ENCODE data around the gene B4GALT5. TPM values are rescaled to one million over a fixed set of nuclear protein-coding genes. Genes with fewer than 3 reads are reported as not detected.

Gene B4GALT5
- total RNA-seq, 1 experiment from 2014 or later: 63.1 TPM

DNA sequence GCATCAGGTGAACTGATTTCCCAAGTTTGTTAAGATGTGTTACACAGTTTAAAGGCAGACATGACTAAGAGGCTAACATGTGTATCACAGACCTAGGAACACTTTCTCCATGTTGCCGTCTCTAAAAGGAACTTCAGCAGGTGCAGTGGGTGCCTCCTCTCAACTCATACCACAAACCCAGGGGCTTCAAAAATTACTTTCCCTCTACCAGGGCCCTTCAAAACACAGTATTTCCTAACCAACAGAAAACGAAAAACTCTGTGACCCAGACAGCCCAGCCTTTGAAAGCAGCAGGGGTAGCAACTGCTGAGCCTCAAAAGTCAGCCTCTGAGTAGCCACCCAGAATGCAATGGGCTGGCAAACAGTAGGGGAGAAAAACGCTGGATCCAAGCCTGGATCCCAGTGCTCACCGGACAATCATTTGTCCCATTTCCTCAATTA lies 28.5 kb downstream of the B4GALT5 start:
- POLR2A ChIA-PET (ENCODE audit: unreplicated experiment): interaction anchor here (0.5 kb wide), 2 partner anchors 11 to 15 kb away, joined by 4 to 6 read pairs; no protein-coding TSS in a partner anchor
- H3K9me2 ChIP-seq (ENCODE audit: insufficient read depth): no peaks in the 10 kb centered on the region
- no peak for DNase-seq
- H2AFZ ChIP-seq: no peak overlapping the region
- peak overlapping the region; percentile 91 for H3K27ac ChIP-seq
- no peaks in the 10 kb centered on the region for H3K27me3 ChIP-seq (ENCODE audit: insufficient read depth, low read depth)
- CTCF ChIA-PET: interaction anchor here (0.7 kb wide), 1 partner anchor 209 kb away, joined by 8 read pairs; no protein-coding TSS in a partner anchor
- peaks cover 53% of the 10 kb centered on the region for H3K36me3 ChIP-seq (ENCODE audit: low read depth)
- peaks cover 98% of the 10 kb centered on the region for H3K4me1 ChIP-seq (replicated peaks; ENCODE audit: insufficient read depth)
- H3K4me3 ChIP-seq: no peak overlapping the region
- peak overlapping the region; percentile 4; the same call in 1 of the 2 replicates for H3K4me2 ChIP-seq
- peaks cover 94% of the 10 kb centered on the region for H3F3A ChIP-seq (ENCODE audit: insufficient read depth, low read depth)
- no peaks in the 10 kb centered on the region for H3K9me3 ChIP-seq (ENCODE audit: insufficient read depth, low read depth)
- no TSS peak for BruUV-seq (replicated peaks)
- peaks cover 19% of the 10 kb centered on the region for H4K20me1 ChIP-seq (ENCODE audit: insufficient read depth)
- intact Hi-C loops (cut with micrococcal nuclease; ENCODE audit: unreplicated experiment): no loop called here
- TF ChIP-seq, protein P1, sequence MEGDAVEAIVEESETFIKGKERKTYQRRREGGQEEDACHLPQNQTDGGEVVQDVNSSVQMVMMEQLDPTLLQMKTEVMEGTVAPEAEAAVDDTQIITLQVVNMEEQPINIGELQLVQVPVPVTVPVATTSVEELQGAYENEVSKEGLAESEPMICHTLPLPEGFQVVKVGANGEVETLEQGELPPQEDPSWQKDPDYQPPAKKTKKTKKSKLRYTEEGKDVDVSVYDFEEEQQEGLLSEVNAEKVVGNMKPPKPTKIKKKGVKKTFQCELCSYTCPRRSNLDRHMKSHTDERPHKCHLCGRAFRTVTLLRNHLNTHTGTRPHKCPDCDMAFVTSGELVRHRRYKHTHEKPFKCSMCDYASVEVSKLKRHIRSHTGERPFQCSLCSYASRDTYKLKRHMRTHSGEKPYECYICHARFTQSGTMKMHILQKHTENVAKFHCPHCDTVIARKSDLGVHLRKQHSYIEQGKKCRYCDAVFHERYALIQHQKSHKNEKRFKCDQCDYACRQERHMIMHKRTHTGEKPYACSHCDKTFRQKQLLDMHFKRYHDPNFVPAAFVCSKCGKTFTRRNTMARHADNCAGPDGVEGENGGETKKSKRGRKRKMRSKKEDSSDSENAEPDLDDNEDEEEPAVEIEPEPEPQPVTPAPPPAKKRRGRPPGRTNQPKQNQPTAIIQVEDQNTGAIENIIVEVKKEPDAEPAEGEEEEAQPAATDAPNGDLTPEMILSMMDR (conservative IDR thresholded peaks at IDR 0.05): no peak
- H3K79me2 ChIP-seq (ENCODE audit: low read depth): peaks cover 99% of the 10 kb centered on the region

DNA sequence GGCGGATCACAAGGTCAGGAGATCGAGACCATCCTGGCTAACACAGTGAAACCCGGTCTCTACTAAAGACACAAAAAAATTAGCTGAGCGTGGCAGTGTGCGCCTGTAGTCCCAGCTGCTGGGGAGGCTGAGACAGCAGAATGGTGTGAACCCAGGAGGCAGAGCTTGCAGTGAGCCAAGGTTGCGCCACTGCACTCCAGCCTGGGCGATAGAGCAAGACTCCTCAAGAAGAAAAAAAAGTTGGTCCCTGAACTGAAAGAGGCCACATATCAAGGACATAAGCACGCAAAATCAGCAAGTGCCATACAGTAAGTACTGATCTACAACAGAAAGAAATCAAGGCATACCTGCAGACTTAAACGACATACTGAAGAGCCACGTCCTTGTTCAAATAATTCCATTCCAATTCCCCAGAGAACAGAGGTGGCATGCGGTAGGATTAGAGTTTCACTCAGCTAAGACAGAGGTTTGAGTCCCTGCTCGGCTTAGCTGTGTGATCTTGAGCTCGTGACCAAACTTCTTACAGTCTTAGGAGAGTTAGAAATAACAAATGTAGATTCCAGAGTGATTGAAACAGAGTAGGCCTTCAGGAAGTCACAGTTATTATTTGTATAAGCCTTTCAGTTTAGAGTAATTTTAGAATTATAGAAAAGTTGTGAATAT lies 29.2 kb downstream of the B4GALT5 start:
- no peaks in the 10 kb centered on the region for H3K27me3 ChIP-seq (ENCODE audit: insufficient read depth, low read depth)
- peak overlapping the region; percentile 91 for H3K27ac ChIP-seq
- H4K20me1 ChIP-seq (ENCODE audit: insufficient read depth): peaks cover 19% of the 10 kb centered on the region
- peaks cover 52% of the 10 kb centered on the region for H3K36me3 ChIP-seq (ENCODE audit: low read depth)
- no peak overlapping the region for H3K4me3 ChIP-seq
- CTCF ChIA-PET: interaction anchor here (0.5 kb wide), 1 partner anchor 9 kb away, joined by 3 read pairs; no protein-coding TSS in a partner anchor
- no peak for DNase-seq
- H3K4me1 ChIP-seq (replicated peaks; ENCODE audit: insufficient read depth): peaks cover 98% of the 10 kb centered on the region
- intact Hi-C loops (cut with micrococcal nuclease; ENCODE audit: unreplicated experiment): no loop called here
- H3K9me2 ChIP-seq (ENCODE audit: insufficient read depth): no peaks in the 10 kb centered on the region
- H3K9me3 ChIP-seq (ENCODE audit: insufficient read depth, low read depth): no peaks in the 10 kb centered on the region
- H3K4me2 ChIP-seq: no peak overlapping the region
- no TSS peak for BruUV-seq (replicated peaks)
- TF ChIP-seq, protein P1 (conservative IDR thresholded peaks at IDR 0.05): no peak
- TF ChIP-seq EZH2 (IDR thresholded peaks at IDR 0.05; ENCODE audit: low read depth): no peak
- peaks cover 96% of the 10 kb centered on the region for H3F3A ChIP-seq (ENCODE audit: insufficient read depth, low read depth)
- POLR2A ChIA-PET (ENCODE audit: unreplicated experiment): no interaction called here
- no peak overlapping the region for H2AFZ ChIP-seq
- H3K79me2 ChIP-seq (ENCODE audit: low read depth): peaks cover 99% of the 10 kb centered on the region

DNA sequence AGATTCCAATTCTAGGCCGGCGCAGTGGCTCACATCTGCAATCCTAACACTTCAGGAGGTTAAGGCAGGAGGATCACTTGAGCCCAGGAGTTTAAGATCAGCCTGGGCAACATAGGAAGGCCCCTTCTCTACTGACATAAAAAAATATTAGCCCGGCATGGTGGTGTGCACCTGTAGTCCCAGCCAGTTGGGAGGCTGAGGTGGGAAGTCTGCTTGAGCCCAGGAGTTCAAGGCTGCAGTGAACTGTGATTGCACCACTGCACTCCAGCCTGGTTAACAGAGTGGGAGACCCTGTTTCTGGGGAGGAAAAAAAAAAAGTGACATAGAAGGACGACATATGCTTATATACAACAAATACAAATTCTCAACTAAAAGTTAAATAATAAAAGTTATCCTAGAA lies 30.9 kb downstream of the B4GALT5 start:
- Histone ChIP-seq H4K20me1 (ENCODE audit: insufficient read depth) (peaks cover 14% of the 10 kb centered on the region), H3K4me1 (replicated peaks; ENCODE audit: insufficient read depth) (peaks cover 98% of the 10 kb centered on the region), H3K27me3 (ENCODE audit: insufficient read depth, low read depth) (no peaks in the 10 kb centered on the region), H3K9me3 (ENCODE audit: insufficient read depth, low read depth) (no peaks in the 10 kb centered on the region), H2AFZ (no peak overlapping the region), H3K79me2 (ENCODE audit: low read depth) (peaks cover 99% of the 10 kb centered on the region), H3K27ac (peak overlapping the region; percentile 91), H3K4me3 (peak overlapping the region; percentile 12; the same call in 1 of the 2 replicates), H3K9me2 (ENCODE audit: insufficient read depth) (no peaks in the 10 kb centered on the region), H3K36me3 (ENCODE audit: low read depth) (peaks cover 48% of the 10 kb centered on the region), H3K4me2 (peak overlapping the region; percentile 73), H3F3A (ENCODE audit: insufficient read depth, low read depth) (peaks cover 97% of the 10 kb centered on the region)
- no TSS peak for BruUV-seq (replicated peaks)
- no peak for TF ChIP-seq EZH2 (IDR thresholded peaks at IDR 0.05; ENCODE audit: low read depth)
- TF ChIP-seq, protein P1 (conservative IDR thresholded peaks at IDR 0.05): no peak
- intact Hi-C loops (cut with micrococcal nuclease; ENCODE audit: unreplicated experiment): no loop called here
- DNase-seq: no peak
- ChIA-PET POLR2A (ENCODE audit: unreplicated experiment) (interaction anchor here (0.8 kb wide), 1 partner anchor 93 kb away, joined by 10 read pairs; no protein-coding TSS in a partner anchor), CTCF (no interaction called here)

Data from PC-9 (cell line).